Neutrophil (primary cell): ENCODE results near the gene GARIN5A.

Experiments used
- H3K27ac ChIP-seq: fragments of 200-600 bp; sonication (generic); 2 replicates; pipeline ENCODE4 v1.5.1; 2016; ENCODE audit warnings: mild to moderate bottlenecking, moderate library complexity
- H3K27me3 ChIP-seq: fragments of 200-600 bp; sonication (generic); 2 replicates; pipeline ENCODE4 v1.6.0; 2016; ENCODE audit warnings: mild to moderate bottlenecking
- H3K36me3 ChIP-seq: fragments of 200-600 bp; sonication (generic); 2 replicates; pipeline ENCODE4 v1.5.1; 2017
- H3K4me1 ChIP-seq, 2 experiments: fragments of 200-600 bp in 1 of 2; sonication (generic) in 1 of 2; 1 replicate in 1 of 2; 2 replicates in 1 of 2; pipeline versions ENCODE4 v1.5.1 to v1.6.1; 2013 to 2016; ENCODE audit warnings: low read depth in 1 of 2, low read length in 1 of 2, mild to moderate bottlenecking in 1 of 2, moderate library complexity in 1 of 2; ENCODE audit not compliant: control insufficient read depth in 1 of 2, insufficient read depth in 1 of 2
- H3K4me3 ChIP-seq, 2 experiments: fragments of 200-600 bp in 1 of 2; sonication (generic) in 1 of 2; 1 replicate in 1 of 2; 2 replicates in 1 of 2; pipeline ENCODE4 v1.5.1; 2013 to 2016; ENCODE audit warnings: low read depth in 1 of 2, low read length in 1 of 2, mild to moderate bottlenecking in 1 of 2, moderate library complexity in 1 of 2
- H3K9me3 ChIP-seq: fragments of 200-600 bp; sonication (generic); 2 replicates; pipeline ENCODE4 v1.5.1; 2016
- TF ChIP-seq, protein P1 (sequence below): fragments of 200-600 bp; sonication (generic); IDR thresholded peaks from 2 replicates; pipeline ENCODE4 v1.5.1; 2016; ENCODE audit warnings: antibody characterized with exemption

The GARIN5A gene

DNA sequence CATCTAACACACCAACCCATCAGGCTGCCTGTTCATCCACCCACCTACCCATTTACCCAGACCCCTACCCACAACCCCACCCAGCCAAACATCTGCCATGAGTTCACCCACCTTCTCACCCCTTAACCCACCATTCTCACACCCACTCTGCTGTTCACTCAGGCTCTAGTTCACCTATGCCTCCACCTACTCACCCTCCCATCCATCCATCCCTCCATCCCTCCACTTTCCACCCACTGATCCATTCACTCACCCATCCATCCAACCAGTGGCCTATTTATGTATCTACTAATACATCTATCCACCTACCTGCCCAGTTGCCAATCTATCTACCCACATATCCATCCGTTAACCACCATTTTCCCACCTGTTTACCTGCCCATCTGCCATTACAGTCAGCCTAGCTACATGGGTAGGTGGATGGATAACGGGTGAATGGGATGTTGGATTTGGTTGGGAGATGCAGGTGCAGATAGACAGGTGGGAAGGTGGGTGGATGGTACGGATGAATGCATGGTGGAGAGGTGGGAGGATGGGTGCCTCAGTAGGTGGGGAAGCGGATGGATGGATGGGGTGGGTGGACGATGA is 38.7 kb downstream of the GARIN5A start:
- H3K4me1 ChIP-seq = no peaks in the 10 kb centered on the region
- TF ChIP-seq, protein P1, sequence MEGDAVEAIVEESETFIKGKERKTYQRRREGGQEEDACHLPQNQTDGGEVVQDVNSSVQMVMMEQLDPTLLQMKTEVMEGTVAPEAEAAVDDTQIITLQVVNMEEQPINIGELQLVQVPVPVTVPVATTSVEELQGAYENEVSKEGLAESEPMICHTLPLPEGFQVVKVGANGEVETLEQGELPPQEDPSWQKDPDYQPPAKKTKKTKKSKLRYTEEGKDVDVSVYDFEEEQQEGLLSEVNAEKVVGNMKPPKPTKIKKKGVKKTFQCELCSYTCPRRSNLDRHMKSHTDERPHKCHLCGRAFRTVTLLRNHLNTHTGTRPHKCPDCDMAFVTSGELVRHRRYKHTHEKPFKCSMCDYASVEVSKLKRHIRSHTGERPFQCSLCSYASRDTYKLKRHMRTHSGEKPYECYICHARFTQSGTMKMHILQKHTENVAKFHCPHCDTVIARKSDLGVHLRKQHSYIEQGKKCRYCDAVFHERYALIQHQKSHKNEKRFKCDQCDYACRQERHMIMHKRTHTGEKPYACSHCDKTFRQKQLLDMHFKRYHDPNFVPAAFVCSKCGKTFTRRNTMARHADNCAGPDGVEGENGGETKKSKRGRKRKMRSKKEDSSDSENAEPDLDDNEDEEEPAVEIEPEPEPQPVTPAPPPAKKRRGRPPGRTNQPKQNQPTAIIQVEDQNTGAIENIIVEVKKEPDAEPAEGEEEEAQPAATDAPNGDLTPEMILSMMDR = no peak
- no peak overlapping the region for H3K4me3 ChIP-seq
- H3K36me3 ChIP-seq = no peaks in the 10 kb centered on the region
- peaks cover 39% of the 10 kb centered on the region for H3K27me3 ChIP-seq
- no peak overlapping the region for H3K27ac ChIP-seq
- no peaks in the 10 kb centered on the region for H3K9me3 ChIP-seq

DNA sequence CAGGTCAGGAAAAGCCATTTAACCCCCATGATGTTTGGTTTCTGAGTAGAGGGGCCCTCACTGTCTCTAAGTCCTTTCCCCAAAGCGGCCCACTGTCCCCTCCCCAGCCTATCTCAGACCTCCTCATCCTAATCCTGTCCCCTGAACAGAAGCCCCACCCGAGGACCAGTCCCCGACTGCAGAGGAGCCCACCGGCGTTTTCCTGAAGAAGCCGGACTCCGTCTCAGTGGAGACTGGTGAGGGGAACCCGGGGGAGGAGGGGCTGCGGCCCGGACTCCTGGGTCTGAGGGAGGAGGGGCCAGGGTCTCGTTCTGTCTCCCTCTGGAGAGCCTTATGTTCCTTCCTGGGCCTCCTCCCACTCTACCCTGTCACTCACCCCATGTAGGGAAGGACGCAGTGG is 41.0 kb downstream of the GARIN5A start:
- Histone ChIP-seq H3K27me3 (peaks cover 51% of the 10 kb centered on the region), H3K36me3 (no peaks in the 10 kb centered on the region), H3K4me3 (no peak overlapping the region), H3K4me1 (peaks cover 11 to 18% of the 10 kb centered on the region in 2 experiments), H3K9me3 (no peaks in the 10 kb centered on the region), H3K27ac (no peak overlapping the region)
- TF ChIP-seq, protein P1 = no peak

DNA sequence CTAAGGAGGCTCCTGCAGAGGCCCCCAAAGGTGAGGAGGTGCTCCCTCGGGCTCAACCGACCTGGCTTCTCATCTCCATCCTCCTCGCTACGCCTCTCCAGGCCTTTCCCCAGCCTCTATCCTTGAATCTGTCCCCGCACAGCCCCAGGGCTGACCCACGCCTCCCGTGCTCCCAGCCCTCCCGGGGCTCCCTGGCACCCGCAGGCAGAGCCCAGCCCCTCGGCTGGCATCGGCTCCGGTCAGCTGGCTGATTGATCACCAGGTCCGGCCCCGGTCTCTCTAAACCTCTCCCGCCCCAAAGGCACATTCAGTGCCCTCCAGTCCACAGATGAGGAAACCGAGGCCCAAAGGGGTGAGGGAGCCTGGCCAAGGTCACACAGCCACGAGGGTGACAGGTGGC is 41.4 kb downstream of the GARIN5A start:
- Histone ChIP-seq H3K36me3 (no peaks in the 10 kb centered on the region), H3K27ac (no peak overlapping the region), H3K9me3 (no peaks in the 10 kb centered on the region), H3K27me3 (peaks cover 51% of the 10 kb centered on the region), H3K4me3 (no peak overlapping the region), H3K4me1 (peaks cover 11 to 18% of the 10 kb centered on the region in 2 experiments)
- TF ChIP-seq, protein P1 = no peak

DNA sequence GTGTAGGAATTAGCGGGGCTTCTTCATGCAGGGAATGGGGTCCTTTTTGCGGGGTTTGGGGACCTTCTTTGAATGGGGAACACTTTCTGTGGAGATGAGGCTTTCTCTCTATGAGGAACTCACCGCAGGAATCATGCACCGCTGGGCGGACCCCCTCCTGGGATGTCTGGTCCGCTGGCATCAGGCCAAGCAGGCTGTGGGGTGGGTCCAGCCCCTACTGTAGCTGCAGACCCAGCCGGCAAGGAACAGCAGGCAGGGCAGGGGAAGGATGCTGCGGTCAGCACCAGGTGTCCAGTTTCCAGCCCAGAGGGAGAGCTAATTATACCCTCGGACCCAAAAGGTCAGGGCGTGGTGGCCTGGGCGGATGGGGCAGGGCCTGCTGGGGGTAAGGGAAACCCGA is 42.1 kb downstream of the GARIN5A start:
- no peaks in the 10 kb centered on the region for H3K9me3 ChIP-seq
- TF ChIP-seq, protein P1 = no peak
- peaks cover 11 to 18% of the 10 kb centered on the region in 2 experiments for H3K4me1 ChIP-seq
- H3K4me3 ChIP-seq = no peak overlapping the region
- H3K27me3 ChIP-seq = peaks cover 47% of the 10 kb centered on the region
- H3K36me3 ChIP-seq = no peaks in the 10 kb centered on the region
- H3K27ac ChIP-seq = no peak overlapping the region

DNA sequence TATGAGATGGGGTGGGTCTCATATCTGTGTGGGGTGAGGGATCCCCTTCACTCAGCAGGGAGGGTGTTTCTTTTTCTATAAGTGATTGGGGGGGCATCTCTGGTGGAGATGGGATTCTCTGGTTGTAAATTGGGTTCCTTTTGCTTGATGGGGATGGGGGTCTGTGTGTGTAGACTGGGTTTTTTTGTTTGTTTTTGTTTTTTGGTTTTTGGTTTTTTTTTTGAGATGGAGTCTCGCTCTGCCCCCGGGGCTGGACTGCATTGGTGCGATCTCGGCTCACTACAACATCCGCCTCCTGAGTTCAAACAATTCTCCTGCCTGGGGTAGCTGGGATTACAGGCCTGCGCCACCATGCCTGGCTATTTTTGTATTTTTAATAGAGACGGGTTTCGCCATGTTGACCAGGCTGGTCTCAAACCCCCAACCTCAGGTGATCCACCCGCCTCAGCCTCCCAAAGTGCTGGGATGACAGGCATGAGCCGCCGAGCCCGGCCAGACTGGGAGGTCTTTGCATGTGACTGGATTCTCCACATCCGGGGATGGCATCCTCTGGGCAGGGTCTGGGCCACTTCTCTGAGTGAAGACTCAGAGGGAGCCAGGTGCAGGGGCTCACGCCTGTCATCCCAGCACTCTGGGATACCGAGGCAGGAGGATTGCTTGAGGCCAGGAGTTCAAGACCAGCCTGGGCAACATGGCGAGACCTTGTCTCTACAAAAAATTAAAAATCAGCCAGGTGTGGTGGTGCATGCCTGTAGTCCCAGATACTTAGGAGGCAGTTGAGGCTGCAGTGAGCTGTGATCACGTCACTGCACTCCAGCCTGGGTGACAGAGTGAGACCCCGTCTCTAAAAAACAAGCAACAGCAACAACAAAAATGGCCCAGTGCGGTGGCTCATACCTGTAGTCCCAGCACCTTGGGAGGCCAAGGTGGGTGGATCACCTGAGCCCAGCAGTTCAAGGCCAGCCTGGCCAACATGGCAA is 43.2 kb downstream of the GARIN5A start:
- Histone ChIP-seq H3K27ac (no peak overlapping the region), H3K27me3 (peaks cover 46% of the 10 kb centered on the region), H3K4me3 (no peak overlapping the region), H3K9me3 (no peaks in the 10 kb centered on the region), H3K36me3 (no peaks in the 10 kb centered on the region), H3K4me1 (peaks cover 11 to 19% of the 10 kb centered on the region in 2 experiments)
- TF ChIP-seq, protein P1 = no peak
